Hepatocyte (in vitro differentiated cells): ENCODE results near the gene WFDC6. TPM values are rescaled to one million over a fixed set of nuclear protein-coding genes. Genes with fewer than 3 reads are reported as not detected.

ENCODE experiments used
- polyA plus RNA-seq: library from polyadenylated mRNA; unstranded; fragments of >200 nt; fragmentation: Nextera tagmentation; extraction: Ambion mirVana; gene quantifications from 2 replicates; pipeline ENCODE4 v1.2.1, GENCODE V29; 2016
- small RNA-seq: library from RNA; depleted of rRNA; stranded (forward); fragments of <200 nt; gene quantifications from one replicate; pipeline ENCODE3, GENCODE V24; 2014
- total RNA-seq: library from RNA; depleted of rRNA; stranded (reverse); fragments of >200 nt; gene quantifications from 2 replicates; pipeline ENCODE4 v1.2.3, GENCODE V29; 2014

WFDC6 gene
- total and polyA plus RNA-seq, 2 experiments from 2014 or later, result not detected

Small RNA genes lying within 50 kb of the gene (small RNA-seq; reads per million reads assigned to genes)
- gene AL031663.1, result not detected
- gene HSPD1P21, result not detected
- gene RNA5SP485, result not detected

Other genes starting within 250 kb of the WFDC6 start
- gene RBPJL, start 232.6 kb downstream of the WFDC6 start, total RNA-seq, result not detected in 2 replicates
- gene RBPJL, start 232.6 kb downstream of the WFDC6 start, polyA plus RNA-seq, result not detected in 2 replicates
- 0.57 TPM in 1 of 2 replicates, not detected in the other for gene MATN4, start 231.2 kb downstream of the WFDC6 start, total RNA-seq
- gene MATN4, start 231.2 kb downstream of the WFDC6 start, polyA plus RNA-seq, result 0.50 TPM in 1 of 2 replicates, not detected in the other
- 191 and 194 TPM in 2 replicates for gene SDC4, start 191.1 kb downstream of the WFDC6 start, total RNA-seq
- 159 and 178 TPM in 2 replicates for gene SDC4, start 191.1 kb downstream of the WFDC6 start, polyA plus RNA-seq
- 42.0 and 50.7 TPM in 2 replicates for gene SYS1, start 176.3 kb downstream of the WFDC6 start, total RNA-seq
- gene SYS1, start 176.3 kb downstream of the WFDC6 start, polyA plus RNA-seq, result 28.9 and 35.8 TPM in 2 replicates
- not detected in 2 replicates for gene TP53TG5, start 161.2 kb downstream of the WFDC6 start, total RNA-seq
- 0.23 TPM in 1 of 2 replicates, not detected in the other for gene TP53TG5, start 161.2 kb downstream of the WFDC6 start, polyA plus RNA-seq
- 12.3 and 12.8 TPM in 2 replicates for gene DBNDD2, start 131.2 kb downstream of the WFDC6 start, total RNA-seq
- gene DBNDD2, start 131.2 kb downstream of the WFDC6 start, polyA plus RNA-seq, result 11.1 and 17.9 TPM in 2 replicates
- 67.1 TPM in 2 replicates for gene PIGT, start 123.3 kb downstream of the WFDC6 start, total RNA-seq
- 163 and 168 TPM in 2 replicates for gene PIGT, start 123.3 kb downstream of the WFDC6 start, polyA plus RNA-seq
- gene WFDC2, start 69.7 kb downstream of the WFDC6 start, total RNA-seq, result 12.6 and 16.7 TPM in 2 replicates
- gene WFDC2, start 69.7 kb downstream of the WFDC6 start, polyA plus RNA-seq, result 92.1 and 99.1 TPM in 2 replicates
- gene SPINT3, start 23.9 kb downstream of the WFDC6 start, total RNA-seq, result not detected in 2 replicates
- not detected in 2 replicates for gene SPINT3, start 23.9 kb downstream of the WFDC6 start, polyA plus RNA-seq
- not detected in 2 replicates for gene EPPIN, start 7.9 kb upstream of the WFDC6 start, total RNA-seq
- gene EPPIN, start 7.9 kb upstream of the WFDC6 start, polyA plus RNA-seq, result not detected in 2 replicates
- not detected in 2 replicates for gene WFDC8, start 39.8 kb upstream of the WFDC6 start, total RNA-seq
- gene WFDC8, start 39.8 kb upstream of the WFDC6 start, polyA plus RNA-seq, result not detected in 2 replicates
- gene WFDC10A, start 90.3 kb upstream of the WFDC6 start, total RNA-seq, result not detected in 2 replicates
- gene WFDC10A, start 90.3 kb upstream of the WFDC6 start, polyA plus RNA-seq, result not detected in 2 replicates
- not detected in 2 replicates for gene WFDC9, start 91.8 kb upstream of the WFDC6 start, total RNA-seq
- gene WFDC9, start 91.8 kb upstream of the WFDC6 start, polyA plus RNA-seq, result not detected in 2 replicates
- not detected in 2 replicates for gene WFDC11, start 130.8 kb upstream of the WFDC6 start, total RNA-seq
- not detected in 2 replicates for gene WFDC11, start 130.8 kb upstream of the WFDC6 start, polyA plus RNA-seq
- not detected in 2 replicates for gene WFDC13, start 162.6 kb upstream of the WFDC6 start, total RNA-seq
- 0.29 TPM in 1 of 2 replicates, not detected in the other for gene WFDC13, start 162.6 kb upstream of the WFDC6 start, polyA plus RNA-seq
- 2.6 TPM in 1 of 2 replicates, not detected in the other for gene WFDC10B, start 165.5 kb upstream of the WFDC6 start, total RNA-seq
- 0.62 and 1.9 TPM in 2 replicates for gene WFDC10B, start 165.5 kb upstream of the WFDC6 start, polyA plus RNA-seq
- gene SPINT4, start 182.9 kb upstream of the WFDC6 start, total RNA-seq, result not detected in 2 replicates
- not detected in 2 replicates for gene SPINT4, start 182.9 kb upstream of the WFDC6 start, polyA plus RNA-seq